Left ventricle myocardium inferior (tissue), 1 donor: ENCODE data around the gene PCNT. TPM values are rescaled to one million over a fixed set of nuclear protein-coding genes. Genes with fewer than 3 reads are reported as not detected.

Experiments used
- DNase-seq: peaks from one replicate; pipeline ENCODE4 v3.0.0-alpha.2; 2020
- H3K27ac ChIP-seq: fragments of 200-600 bp; replicated peaks from 2 replicates; pipeline ENCODE4 v1.8.0; 2021
- H3K27me3 ChIP-seq: fragments of 200-600 bp; 2 replicates; pipeline ENCODE4 v1.8.0; 2021; ENCODE audit warnings: low read depth
- H3K36me3 ChIP-seq: fragments of 200-600 bp; 2 replicates; pipeline ENCODE4 v1.8.0; 2021
- H3K4me1 ChIP-seq: fragments of 200-600 bp; 2 replicates; pipeline ENCODE4 v1.8.0; 2021
- H3K4me3 ChIP-seq: fragments of 200-600 bp; 2 replicates; pipeline ENCODE4 v1.8.0; 2021; ENCODE audit warnings: mild to moderate bottlenecking, moderate library complexity
- H3K9me3 ChIP-seq: fragments of 200-600 bp; replicated peaks from 2 replicates; pipeline ENCODE4 v1.8.0; 2021
- CTCF ChIP-seq: fragments of 200-600 bp; IDR thresholded peaks from 2 replicates; pipeline ENCODE4 v1.8.0; 2021; ENCODE audit warnings: antibody characterized with exemption, mild to moderate bottlenecking, borderline replicate concordance
- intact Hi-C: fragments of 100-400 bp; cut with micrococcal nuclease; formaldehyde crosslinking; loops from one replicate; pipeline ENCODE4 v1.11.0; 2022
- total RNA-seq: library from RNA; stranded (reverse); fragmentation: NEBNext Ultra II Directional; extraction: Animal tissue kit (Norgen Biotek cat#: 25700); gene quantifications from one replicate; pipeline ENCODE4 v1.2.1, GENCODE V29; 2021
- donor health status: DM: no; HTN: yes; CAD: no; lungs with severe emphysema.

PCNT gene
- total RNA-seq, 1 donor from 2014 or later = 36.3 TPM

GRCh38 chr21:46471514-46471913 is 147.6 kb downstream of the PCNT start:
- intact Hi-C loops = no loop called here
- no peak overlapping the region for H3K27ac ChIP-seq
- H3K36me3 ChIP-seq = no peaks in the 10 kb centered on the region

GRCh38 chr21:46472246-46472645 is 148.3 kb downstream of the PCNT start:
- no peak overlapping the region for H3K27ac ChIP-seq
- H3K4me3 ChIP-seq = no peak overlapping the region
- H3K9me3 ChIP-seq = no peaks in the 10 kb centered on the region
- H3K4me1 ChIP-seq = peaks cover 18% of the 10 kb centered on the region
- DNase-seq = no peak
- H3K27me3 ChIP-seq = no peaks in the 10 kb centered on the region
- intact Hi-C loops = no loop called here
- TF ChIP-seq CTCF = no peak
- H3K36me3 ChIP-seq = no peaks in the 10 kb centered on the region

More at GRCh38 chr21:46471514-46471913, 147.6 kb downstream of the PCNT start:
- no peak for DNase-seq
- Histone ChIP-seq H3K4me1 (peaks cover 18% of the 10 kb centered on the region), H3K4me3 (no peak overlapping the region), H3K27me3 (no peaks in the 10 kb centered on the region), H3K9me3 (no peaks in the 10 kb centered on the region)
- TF ChIP-seq CTCF = no peak

- Histone ChIP-seq H3K27me3 (no peaks in the 10 kb centered on the region), H3K9me3 (no peaks in the 10 kb centered on the region), H3K36me3 (no peaks in the 10 kb centered on the region), H3K4me3 (no peak overlapping the region), H3K27ac (no peak overlapping the region), H3K4me1 (peaks cover 26% of the 10 kb centered on the region)
- no peak for DNase-seq
- intact Hi-C loops = no loop called here
- no peak for TF ChIP-seq CTCF
These were observed 150.4 kb downstream of the PCNT start for GRCh38 chr21:46474382-46474781.

- Histone ChIP-seq H3K27me3 (no peaks in the 10 kb centered on the region), H3K9me3 (no peaks in the 10 kb centered on the region), H3K4me1 (peaks cover 27% of the 10 kb centered on the region), H3K36me3 (no peaks in the 10 kb centered on the region), H3K4me3 (no peak overlapping the region), H3K27ac (no peak overlapping the region)
- intact Hi-C loops = no loop called here
- DNase-seq = no peak
- no peak for TF ChIP-seq CTCF
These were observed 151.3 kb downstream of the PCNT start for GRCh38 chr21:46475296-46475695.

GRCh38 chr21:46477765-46478164 is 153.8 kb downstream of the PCNT start:
- no peaks in the 10 kb centered on the region for H3K9me3 ChIP-seq
- H3K4me3 ChIP-seq = no peak overlapping the region
- no peak overlapping the region for H3K27ac ChIP-seq
- intact Hi-C loops = no loop called here
- TF ChIP-seq CTCF = no peak
- peaks cover 11% of the 10 kb centered on the region for H3K36me3 ChIP-seq
- no peak for DNase-seq
- H3K27me3 ChIP-seq = no peaks in the 10 kb centered on the region
- H3K4me1 ChIP-seq = peaks cover 18% of the 10 kb centered on the region

GRCh38 chr21:46478910-46479309 is 155.0 kb downstream of the PCNT start:
- no peak for TF ChIP-seq CTCF
- no peaks in the 10 kb centered on the region for H3K9me3 ChIP-seq

More at GRCh38 chr21:46478910-46479309, 155.0 kb downstream of the PCNT start:
- Histone ChIP-seq H3K27me3 (no peaks in the 10 kb centered on the region), H3K4me1 (peaks cover 29% of the 10 kb centered on the region), H3K36me3 (peaks cover 11% of the 10 kb centered on the region), H3K27ac (no peak overlapping the region), H3K4me3 (no peak overlapping the region)
- DNase-seq = no peak
- intact Hi-C loops = no loop called here
